SK-N-SH treated with all-trans-retinoic acid at 6 μM for 48 hours (cell line): ENCODE measurements around the gene ARHGDIG.

Source experiments
- ATAC-seq: fragments of 200-7000 bp; cut with Tn5 transposase; 3 replicates; pipeline ENCODE4 v1.9.1; 2020; ENCODE audit warnings: mild to moderate bottlenecking, moderate library complexity
- ARNTL ChIP-seq: fragments of 450-650 bp; formaldehyde crosslinking; IDR thresholded peaks from 2 replicates; pipeline ENCODE4 v1.5.0; 2020; ENCODE audit warnings: low read depth, mild to moderate bottlenecking, moderate library complexity, borderline replicate concordance
- BACH2 ChIP-seq: fragments of 250-450 bp; sonication (Bioruptor Pico); IDR thresholded peaks from 2 replicates; pipeline ENCODE4 v1.9.0; 2021; ENCODE audit warnings: mild to moderate bottlenecking, borderline replicate concordance
- CREB5 ChIP-seq: fragments of 250-450 bp; sonication (Bioruptor Pico); IDR thresholded peaks from 2 replicates; pipeline ENCODE4 v1.5.1; 2020; ENCODE audit warnings: low read depth, mild to moderate bottlenecking, moderate library complexity
- CSDC2 ChIP-seq: fragments of 250-450 bp; sonication (Bioruptor Pico); IDR thresholded peaks from 2 replicates; pipeline ENCODE4 v1.5.0; 2020; ENCODE audit warnings: mild to moderate bottlenecking, moderate library complexity
- CSRNP3 ChIP-seq: fragments of 250-450 bp; sonication (Bioruptor Pico); IDR thresholded peaks from 2 replicates; pipeline ENCODE4 v1.5.1; 2021; ENCODE audit warnings: mild to moderate bottlenecking, moderate library complexity
- ESRRG ChIP-seq: fragments of 250-450 bp; sonication (Bioruptor Pico); IDR thresholded peaks from 2 replicates; pipeline ENCODE4 v1.6.1; 2021; ENCODE audit warnings: mild to moderate bottlenecking
- GLIS3 ChIP-seq: fragments of 250-450 bp; sonication (Bioruptor Pico); IDR thresholded peaks from 2 replicates; pipeline ENCODE4 v1.5.0; 2020; ENCODE audit warnings: mild to moderate bottlenecking, moderate library complexity
- ISL1 ChIP-seq: fragments of 250-450 bp; sonication (Bioruptor Pico); IDR thresholded peaks from 2 replicates; pipeline ENCODE4 v2.1.2; 2022; ENCODE audit warnings: mild to moderate bottlenecking, moderate library complexity
- PATZ1 ChIP-seq: fragments of 250-450 bp; sonication (Bioruptor Pico); IDR thresholded peaks from 2 replicates; pipeline ENCODE4 v1.8.0; 2020; ENCODE audit warnings: mild to moderate bottlenecking, moderate library complexity, borderline replicate concordance
- PPARA ChIP-seq: fragments of 250-450 bp; sonication (Bioruptor Pico); IDR thresholded peaks from 2 replicates; pipeline ENCODE4 v1.5.0; 2020; ENCODE audit warnings: mild to moderate bottlenecking, borderline replicate concordance
- RARB ChIP-seq: fragments of 250-450 bp; sonication (Bioruptor Pico); IDR thresholded peaks from 2 replicates; pipeline ENCODE4 v1.8.0; 2021; ENCODE audit warnings: mild to moderate bottlenecking, moderate library complexity
- SNAI2 ChIP-seq: fragments of 250-450 bp; sonication (Bioruptor Pico); IDR thresholded peaks from 2 replicates; pipeline ENCODE4 v1.5.0; 2020; ENCODE audit warnings: mild to moderate bottlenecking, moderate library complexity
- TCF4 ChIP-seq: fragments of 250-450 bp; sonication (Bioruptor Pico); IDR thresholded peaks from 2 replicates; pipeline ENCODE4 v1.8.0; 2021; ENCODE audit warnings: mild to moderate bottlenecking, moderate library complexity, borderline replicate concordance
- TOX ChIP-seq: fragments of 250-450 bp; sonication (Bioruptor Pico); IDR thresholded peaks from 2 replicates; pipeline ENCODE4 v1.8.0; 2021; ENCODE audit warnings: mild to moderate bottlenecking, moderate library complexity, borderline replicate concordance
- TSHZ2 ChIP-seq: fragments of 250-450 bp; sonication (Bioruptor Pico); IDR thresholded peaks from 2 replicates; pipeline ENCODE4 v1.5.0; 2020; ENCODE audit warnings: mild to moderate bottlenecking, moderate library complexity
- ZC3H10 ChIP-seq: fragments of 250-450 bp; sonication (Bioruptor Pico); IDR thresholded peaks from 2 replicates; pipeline ENCODE4 v1.5.1; 2021; ENCODE audit warnings: mild to moderate bottlenecking, moderate library complexity
- ZFP30 ChIP-seq: fragments of 450-650 bp; formaldehyde crosslinking; IDR thresholded peaks from 2 replicates; pipeline ENCODE4 v1.5.0; 2022; ENCODE audit warnings: mild to moderate bottlenecking, moderate library complexity
- ZNF565 ChIP-seq: fragments of 450-650 bp; formaldehyde crosslinking; conservative IDR thresholded peaks from 2 replicates; pipeline ENCODE4 v1.5.0; 2020; ENCODE audit warnings: low read depth, mild to moderate bottlenecking, moderate library complexity
- ZNF70 ChIP-seq: fragments of 450-650 bp; formaldehyde crosslinking; IDR thresholded peaks from 2 replicates; pipeline ENCODE4 v1.5.0; 2020; ENCODE audit warnings: mild to moderate bottlenecking, moderate library complexity
- ZNF8 ChIP-seq: fragments of 450-650 bp; formaldehyde crosslinking; IDR thresholded peaks from 2 replicates; pipeline ENCODE4 v1.5.0; 2020; ENCODE audit warnings: mild to moderate bottlenecking, moderate library complexity

ARHGDIG gene

GRCh38 chr16:293043-293775, 12.8 kb downstream of the ARHGDIG start:
- no peak for ATAC-seq
- TF ChIP-seq CSRNP3 = no peak
- no peak for TF ChIP-seq PATZ1 (CRISPR knock-in tag)
- TF ChIP-seq CREB5 = no peak
- no peak for TF ChIP-seq ARNTL (CRISPR knock-in tag)
- no peak for TF ChIP-seq ESRRG (CRISPR knock-in tag)
- no peak for TF ChIP-seq RARB (CRISPR knock-in tag)
- TF ChIP-seq ISL1 (CRISPR knock-in tag) = no peak
- TF ChIP-seq CSDC2 (CRISPR knock-in tag) = no peak
- no peak for TF ChIP-seq TSHZ2 (CRISPR knock-in tag)
- TF ChIP-seq ZNF8 (CRISPR knock-in tag) = no peak
- TF ChIP-seq GLIS3 (CRISPR knock-in tag) = no peak
- no peak for TF ChIP-seq ZNF565 (CRISPR knock-in tag)
- TF ChIP-seq ZNF70 (CRISPR knock-in tag) = no peak
- TF ChIP-seq ZC3H10 = no peak
- no peak for TF ChIP-seq TOX
- TF ChIP-seq TCF4 (CRISPR knock-in tag) = no peak
- TF ChIP-seq BACH2 = no peak
- TF ChIP-seq ZFP30 = no peak
- no peak for TF ChIP-seq PPARA (CRISPR knock-in tag)

GRCh38 chr16:296276-296675, 15.9 kb downstream of the ARHGDIG start:
- no peak for TF ChIP-seq ZC3H10
- no peak for TF ChIP-seq BACH2
- no peak; the same call in 2 of the 3 replicates for ATAC-seq

- no peak for TF ChIP-seq CSRNP3
- TF ChIP-seq BACH2 = no peak
- TF ChIP-seq ZNF70 (CRISPR knock-in tag) = no peak
- no peak for TF ChIP-seq TCF4 (CRISPR knock-in tag)
- TF ChIP-seq ISL1 (CRISPR knock-in tag) = no peak
- TF ChIP-seq ZNF565 (CRISPR knock-in tag) = no peak
- TF ChIP-seq ZFP30 = no peak
- TF ChIP-seq TOX = no peak
- no peak for TF ChIP-seq ARNTL (CRISPR knock-in tag)
- no peak for TF ChIP-seq CREB5
- no peak for TF ChIP-seq TSHZ2 (CRISPR knock-in tag)
- no peak for TF ChIP-seq RARB (CRISPR knock-in tag)
- TF ChIP-seq PPARA (CRISPR knock-in tag) = no peak
- no peak for TF ChIP-seq SNAI2
- TF ChIP-seq ESRRG (CRISPR knock-in tag) = no peak
Observed at GRCh38 chr16:296806-297510, 16.6 kb downstream of the ARHGDIG start.

More at GRCh38 chr16:296806-297510, 16.6 kb downstream of the ARHGDIG start:
- no peak for ATAC-seq
